Activated CD4-positive, alpha-beta T cell treated with anti-CD3 and anti-CD28 coated beads for 48 hours (primary cell): ENCODE measurements around the gene CRIP1.

Experiments used
- DNase-seq: peaks from one replicate; pipeline ENCODE4 v3.0.0-alpha.2; 2020

The CRIP1 gene, protein sequence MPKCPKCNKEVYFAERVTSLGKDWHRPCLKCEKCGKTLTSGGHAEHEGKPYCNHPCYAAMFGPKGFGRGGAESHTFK

DNA sequence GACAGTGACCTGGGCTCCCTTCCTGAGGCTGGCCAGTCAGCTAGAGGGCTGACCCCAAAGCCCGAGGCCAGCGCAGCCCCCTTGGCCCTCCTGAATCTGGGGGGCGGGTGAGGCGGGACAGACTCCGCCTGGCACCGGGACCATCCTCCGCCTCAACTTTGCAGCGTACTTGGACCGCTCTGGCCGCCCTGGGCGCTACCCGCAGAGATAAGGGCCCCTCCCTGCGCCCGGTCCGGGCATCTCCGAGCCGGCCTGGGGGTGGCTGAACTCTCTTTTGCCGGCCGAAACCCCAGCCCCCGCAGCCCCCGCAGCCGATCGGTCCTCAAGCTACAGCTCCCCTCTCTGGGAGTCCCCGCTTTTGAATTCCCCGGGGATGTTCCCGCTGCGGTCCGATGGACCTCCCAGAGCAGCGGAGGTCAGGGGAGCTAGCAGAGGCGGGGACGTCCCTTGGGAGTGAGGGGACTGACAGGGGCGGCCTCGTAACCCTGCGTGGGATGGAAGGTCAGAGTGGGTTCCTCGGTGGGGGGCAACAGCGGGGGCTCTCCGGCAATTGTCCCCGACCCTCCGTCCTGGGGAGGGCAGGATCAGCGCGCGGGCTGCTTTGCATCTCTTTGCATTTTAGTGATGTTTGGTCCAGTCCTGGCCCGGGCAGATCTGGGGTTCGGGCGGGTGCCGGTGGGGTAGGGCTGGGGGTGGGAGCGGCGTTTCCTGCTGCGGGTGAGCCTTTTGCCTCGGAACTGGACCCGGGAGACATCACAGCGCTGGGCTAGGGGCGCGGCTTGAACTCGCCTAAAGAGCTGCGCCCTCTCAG, at the start of gene CRIP1:
TSS of gene CRIP1 (plus strand) at position 724 of the 811 bp plus-strand sequence. CDS start 374 bp downstream, outside the sequence.
- DNase-seq = no peak

DNA sequence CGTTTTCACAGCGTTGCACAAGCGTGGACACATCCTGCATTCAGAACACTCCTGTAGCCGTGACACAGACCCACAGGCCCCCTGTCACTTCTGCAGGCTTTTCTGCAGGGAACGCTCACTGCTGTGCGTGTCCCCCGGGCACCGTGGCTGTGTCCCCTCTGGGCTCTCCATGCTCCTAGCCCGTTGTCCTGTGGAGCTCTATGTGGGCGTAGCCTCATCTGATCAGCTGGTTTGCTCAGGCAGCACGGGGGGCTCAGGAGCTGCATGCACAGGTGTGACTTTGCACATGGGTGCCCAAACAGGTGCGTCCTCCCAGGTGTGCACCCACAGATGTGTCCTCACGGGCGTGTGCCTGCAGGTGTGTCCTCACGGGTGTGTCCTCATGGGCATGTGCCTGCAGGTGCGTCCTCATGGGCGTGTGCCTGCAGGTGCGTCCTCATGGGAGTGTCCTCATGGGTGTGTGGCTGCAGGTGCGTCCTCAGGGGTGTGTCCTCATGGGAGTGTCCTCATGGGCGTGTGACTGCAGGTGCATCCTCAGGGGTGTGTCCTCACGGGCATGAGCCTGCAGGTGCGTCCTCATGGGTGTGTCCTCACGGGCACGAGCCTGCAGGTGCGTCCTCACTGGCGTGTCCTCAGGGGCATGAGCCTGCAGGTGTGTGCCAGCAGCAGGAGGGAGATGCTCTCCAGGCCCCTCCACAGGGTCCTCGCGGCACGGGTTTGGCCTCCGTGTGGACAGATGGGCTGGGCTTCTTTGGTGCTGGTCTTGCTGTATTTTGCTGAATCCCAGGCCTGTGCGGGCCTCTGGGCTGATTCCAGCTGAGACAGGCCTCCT, 49.6 kb upstream of the CRIP1 start:
- no peak for DNase-seq

DNA sequence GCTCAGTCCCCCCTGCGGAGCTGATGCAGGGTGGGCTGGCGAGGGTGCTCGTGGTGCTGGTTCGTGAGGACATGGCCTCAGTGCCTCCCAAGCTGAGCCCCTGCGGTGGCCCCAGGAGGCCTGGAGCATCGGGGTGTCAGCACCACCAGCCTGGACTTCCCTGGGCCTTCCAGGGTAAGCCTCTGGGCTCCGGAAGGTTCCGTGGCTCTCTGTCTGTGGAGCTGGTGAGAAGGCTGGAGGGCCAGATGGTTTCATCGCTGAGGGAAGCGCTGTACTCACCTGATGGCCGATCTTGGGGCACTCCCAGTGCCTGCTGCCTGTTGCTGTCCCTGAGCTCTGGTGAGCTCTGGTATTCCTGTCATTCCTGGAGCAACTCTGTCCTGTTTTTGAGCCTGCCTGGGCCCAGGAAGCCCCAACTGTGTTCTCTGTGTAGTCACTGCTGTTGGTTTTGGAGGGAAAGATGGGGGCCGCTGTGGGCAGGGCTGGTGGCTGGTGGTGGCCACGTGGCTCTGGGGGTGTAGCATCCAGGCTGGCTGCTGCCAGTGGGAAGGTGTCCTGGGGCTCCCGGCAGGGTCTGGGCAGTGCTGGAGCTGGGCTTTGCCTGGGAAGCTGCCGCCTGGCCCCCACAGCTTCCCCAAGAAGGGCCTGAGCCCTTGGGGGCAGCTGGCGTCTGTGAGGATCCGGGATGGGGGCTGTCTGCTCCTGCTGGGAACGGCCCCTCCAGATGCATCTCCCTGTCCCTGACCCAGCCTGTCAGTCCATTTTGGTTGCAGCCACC, 48.8 kb upstream of the CRIP1 start:
- no peak for DNase-seq

DNA sequence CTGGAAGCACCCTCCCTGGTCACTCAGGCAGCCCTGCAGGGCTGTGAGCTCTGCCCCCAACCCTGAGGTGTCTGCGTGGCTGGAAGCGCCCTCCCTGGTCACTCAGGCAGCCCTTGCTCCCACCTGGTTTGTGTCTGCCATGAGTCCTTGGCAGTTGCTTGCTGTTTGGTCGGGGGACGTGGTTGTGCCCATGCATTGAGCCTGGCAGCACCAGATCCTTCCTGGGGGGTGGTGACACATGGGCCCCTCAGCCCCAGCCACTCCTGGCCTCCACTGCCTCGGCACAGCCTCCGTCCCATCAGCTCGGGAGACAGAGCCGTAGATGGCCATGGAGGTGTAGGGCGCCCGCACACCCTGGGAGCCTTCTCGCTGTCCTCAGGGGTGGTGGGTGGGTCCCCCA, 47.5 kb upstream of the CRIP1 start:
- DNase-seq = no peak

DNA sequence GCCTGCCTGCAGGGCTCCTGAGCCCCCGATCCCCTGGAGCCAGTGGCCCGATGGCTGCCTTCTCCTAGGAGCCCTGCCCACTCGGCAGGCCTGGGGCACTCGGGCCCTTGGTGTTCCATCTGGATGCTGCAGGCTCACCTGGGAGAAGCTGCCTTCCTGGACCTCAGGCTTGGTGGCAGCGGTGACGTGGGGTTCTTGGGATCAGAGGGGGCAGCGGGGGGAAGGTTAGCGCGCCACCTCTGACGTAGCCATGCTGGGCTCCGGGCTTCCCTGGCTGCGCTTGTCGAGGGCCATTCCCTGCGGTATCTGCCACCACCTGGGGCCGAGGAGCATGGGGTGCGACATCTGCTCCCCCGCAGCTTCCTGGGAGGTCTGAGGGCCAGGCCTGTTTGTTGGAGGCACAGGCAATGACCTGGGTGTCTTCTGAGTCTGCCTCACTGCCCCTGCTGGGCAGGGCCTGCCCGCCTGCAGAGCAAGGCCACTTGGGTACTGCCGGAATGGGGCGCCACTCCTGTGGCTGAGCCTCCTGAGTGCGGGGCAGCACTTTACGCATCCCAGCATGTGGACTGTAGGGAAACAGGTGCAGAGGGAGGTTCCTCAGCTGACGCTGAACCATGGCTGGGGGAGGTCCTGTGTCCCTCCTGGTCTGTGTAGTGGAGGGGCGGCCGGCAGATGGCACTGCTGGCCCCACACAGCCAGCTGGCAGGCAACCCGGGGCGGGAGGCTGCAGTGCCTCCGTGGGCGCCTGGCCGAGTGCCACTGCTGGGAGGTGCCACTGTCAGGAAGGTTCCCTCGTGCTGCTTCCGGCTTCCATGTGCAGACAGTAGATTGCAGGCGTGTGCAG, 46.8 kb upstream of the CRIP1 start:
- no peak for DNase-seq

DNA sequence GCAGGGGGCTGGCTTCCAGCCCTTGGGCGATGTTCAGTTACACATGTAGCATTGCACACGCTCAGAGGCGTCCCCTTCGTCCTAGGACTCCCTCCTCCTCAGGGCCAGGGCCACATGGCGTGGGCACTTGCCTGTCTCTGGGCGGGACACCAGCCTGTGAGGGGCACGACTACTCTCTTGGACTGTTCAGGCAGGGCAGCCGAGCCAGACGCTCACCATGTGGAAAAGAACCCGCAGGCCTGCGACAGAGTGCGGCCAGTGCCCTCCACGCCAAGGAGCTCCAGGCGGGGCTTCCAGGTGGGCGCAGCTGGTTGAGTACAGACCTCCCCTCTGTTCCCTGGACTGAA, 46.2 kb upstream of the CRIP1 start:
- DNase-seq = no peak

DNA sequence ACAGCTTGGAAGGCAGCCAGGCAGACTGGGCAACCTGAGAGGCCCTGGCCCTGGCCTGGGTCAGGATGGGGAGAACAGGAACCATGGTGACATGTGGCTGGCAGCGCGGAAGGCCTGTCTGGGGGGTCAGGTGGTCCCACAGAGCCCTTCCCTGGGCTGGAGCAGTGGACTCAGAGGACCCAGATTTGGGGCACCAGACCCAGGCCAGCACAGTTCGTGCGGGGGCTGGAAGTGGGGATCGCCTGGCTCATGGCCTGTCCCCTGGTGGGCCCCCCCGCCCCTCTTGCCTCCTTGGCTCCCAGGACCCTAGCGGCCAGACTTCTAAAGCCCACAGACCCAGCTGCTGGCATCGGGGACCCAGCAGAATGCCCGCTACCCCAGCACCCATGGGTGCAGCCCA, 45.7 kb upstream of the CRIP1 start:
- DNase-seq = no peak

DNA sequence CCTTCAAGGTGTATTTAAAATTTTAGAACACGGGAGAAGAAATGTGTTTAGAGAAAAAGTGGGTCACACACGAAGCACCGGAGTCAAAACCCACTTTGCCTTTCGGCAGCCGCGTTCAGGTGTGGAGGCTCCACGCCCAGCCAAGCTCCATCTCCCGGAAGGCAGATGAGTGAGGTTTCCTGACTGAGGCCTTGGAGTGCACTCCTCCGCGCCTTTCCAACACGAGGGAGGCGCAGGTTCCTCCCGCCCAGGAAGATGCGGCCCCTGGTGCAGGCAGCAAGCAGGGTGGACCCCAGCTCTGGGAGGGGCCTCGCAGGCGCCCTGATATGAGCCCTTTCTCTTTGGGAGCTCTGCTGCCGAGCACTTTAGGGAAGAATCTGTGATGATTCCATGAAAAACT, 44.6 kb upstream of the CRIP1 start:
- no peak for DNase-seq

DNA sequence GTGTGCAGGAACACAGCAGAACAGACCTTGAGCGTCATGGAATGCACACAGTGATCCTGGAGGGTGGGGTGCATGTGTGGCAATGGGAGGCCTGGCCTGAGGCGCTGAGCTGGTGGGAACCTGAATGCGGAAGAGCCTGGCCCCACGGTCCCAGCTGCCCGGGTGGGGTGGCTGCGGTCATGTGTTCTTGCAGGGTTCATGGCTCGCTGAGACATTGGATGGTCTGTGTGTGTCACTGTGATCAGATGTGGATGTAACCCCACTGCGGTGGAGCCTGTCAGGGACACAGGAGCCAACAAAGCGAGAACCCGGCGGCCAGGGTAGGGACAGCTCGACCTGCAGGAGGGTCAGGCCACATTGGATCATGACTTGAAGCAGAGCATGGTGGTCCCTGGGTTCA, 43.9 kb upstream of the CRIP1 start:
- DNase-seq = no peak

DNA sequence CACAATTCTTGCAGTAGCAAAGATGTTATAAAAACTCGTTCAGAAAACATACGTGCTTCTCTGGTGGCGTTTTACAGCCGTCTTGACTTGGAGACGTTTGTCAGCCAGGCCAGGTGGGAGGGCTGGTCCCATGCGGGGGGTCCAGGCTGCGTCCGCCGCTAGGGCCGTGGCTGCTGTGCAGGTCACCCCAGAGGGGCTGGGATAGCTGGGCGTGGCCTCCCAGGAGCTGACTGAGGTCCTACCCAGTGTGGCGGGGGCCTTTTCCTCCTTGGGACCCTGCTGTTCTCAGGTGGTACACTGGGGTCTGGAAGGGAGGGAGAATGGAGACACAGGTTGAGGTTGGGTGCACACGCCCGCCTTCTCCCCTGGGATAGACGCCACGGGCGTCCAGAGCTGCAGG, 41.8 kb upstream of the CRIP1 start:
- no peak for DNase-seq

DNA sequence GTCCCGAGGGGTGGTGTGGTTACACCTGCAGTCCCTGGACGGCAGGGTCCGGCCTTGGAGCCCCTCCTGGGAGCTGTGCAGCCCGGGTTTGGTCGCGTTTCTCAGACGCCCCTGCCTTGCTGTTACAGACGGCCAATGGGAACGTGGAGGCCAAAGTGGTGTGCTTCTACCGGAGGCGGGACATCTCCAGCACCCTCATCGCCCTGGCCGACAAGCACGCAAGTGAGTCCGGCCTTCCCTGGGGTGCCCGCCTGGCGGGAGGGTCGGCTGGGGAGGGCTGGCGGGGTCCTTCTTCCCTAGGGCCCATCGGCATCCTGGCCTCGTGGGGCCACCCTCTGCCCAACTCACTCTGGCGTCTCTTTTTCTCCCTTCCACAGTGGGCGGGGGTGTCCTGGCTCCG, 41.4 kb upstream of the CRIP1 start:
- no peak for DNase-seq

DNA sequence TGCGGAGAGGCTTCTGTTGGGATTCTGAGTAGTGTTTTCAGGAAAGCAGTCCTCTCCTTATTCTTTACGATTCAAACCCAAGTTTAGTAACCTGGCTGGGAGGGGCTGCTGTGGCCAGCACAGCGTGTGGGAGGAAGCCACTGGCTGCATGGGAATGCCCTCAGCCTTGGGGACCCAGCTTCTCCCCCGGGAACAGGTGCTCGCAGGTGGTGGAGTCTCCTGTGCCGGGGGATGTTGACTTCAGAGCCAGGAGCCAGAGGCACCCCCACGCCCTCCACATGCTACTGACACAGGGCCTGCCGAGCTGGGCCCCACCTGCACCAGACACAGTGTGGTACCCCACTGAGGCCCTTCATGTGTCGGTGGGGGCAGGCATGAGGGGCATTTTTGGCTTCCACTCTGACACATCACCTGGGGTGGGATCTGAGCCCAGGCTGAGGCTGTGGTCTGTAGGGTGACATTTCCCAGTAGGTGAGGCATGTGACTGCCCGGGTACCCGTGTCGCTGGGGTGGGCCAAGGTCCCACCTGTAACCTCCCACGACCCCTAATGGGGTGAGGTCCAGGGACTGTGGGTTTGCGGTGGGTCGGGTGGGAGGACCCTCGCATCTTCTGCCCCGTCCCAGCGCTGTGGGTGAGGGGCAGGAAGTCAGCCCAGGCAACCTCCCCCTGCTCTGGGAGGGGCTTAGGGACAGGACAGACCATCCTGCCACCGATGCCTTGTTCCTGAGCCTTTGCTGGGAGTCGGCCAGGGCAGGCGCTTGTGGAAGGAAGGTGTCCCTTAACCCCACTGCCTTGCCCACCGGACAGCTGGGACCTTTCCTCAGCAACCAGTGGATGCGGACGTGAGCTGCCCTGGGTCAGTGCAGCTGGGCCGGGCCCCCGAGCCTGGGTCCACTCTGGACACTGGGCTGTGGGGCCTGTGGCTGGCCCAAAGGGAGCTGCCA, 40.5 kb upstream of the CRIP1 start:
- DNase-seq = no peak

DNA sequence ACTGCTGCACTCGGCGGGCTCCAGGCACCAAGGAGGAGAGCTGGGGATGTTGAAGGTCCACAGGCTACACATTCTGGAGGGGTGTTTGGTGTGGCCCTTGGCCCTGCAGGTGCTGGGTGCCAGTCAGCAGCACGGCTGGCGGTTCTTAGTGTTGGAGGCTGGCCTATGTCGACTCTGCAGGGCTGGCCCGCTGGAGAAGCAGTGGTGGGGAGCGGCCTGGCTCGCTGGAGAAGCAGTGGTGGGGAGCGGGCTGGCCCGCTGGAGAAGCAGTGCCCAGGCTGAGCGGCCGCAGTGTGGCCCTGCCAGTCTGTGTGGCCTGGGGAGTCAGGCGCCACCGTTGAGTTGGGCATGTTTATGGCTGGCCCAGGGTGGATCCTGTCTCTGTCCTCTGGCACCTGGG, 39.7 kb upstream of the CRIP1 start:
- DNase-seq = no peak

DNA sequence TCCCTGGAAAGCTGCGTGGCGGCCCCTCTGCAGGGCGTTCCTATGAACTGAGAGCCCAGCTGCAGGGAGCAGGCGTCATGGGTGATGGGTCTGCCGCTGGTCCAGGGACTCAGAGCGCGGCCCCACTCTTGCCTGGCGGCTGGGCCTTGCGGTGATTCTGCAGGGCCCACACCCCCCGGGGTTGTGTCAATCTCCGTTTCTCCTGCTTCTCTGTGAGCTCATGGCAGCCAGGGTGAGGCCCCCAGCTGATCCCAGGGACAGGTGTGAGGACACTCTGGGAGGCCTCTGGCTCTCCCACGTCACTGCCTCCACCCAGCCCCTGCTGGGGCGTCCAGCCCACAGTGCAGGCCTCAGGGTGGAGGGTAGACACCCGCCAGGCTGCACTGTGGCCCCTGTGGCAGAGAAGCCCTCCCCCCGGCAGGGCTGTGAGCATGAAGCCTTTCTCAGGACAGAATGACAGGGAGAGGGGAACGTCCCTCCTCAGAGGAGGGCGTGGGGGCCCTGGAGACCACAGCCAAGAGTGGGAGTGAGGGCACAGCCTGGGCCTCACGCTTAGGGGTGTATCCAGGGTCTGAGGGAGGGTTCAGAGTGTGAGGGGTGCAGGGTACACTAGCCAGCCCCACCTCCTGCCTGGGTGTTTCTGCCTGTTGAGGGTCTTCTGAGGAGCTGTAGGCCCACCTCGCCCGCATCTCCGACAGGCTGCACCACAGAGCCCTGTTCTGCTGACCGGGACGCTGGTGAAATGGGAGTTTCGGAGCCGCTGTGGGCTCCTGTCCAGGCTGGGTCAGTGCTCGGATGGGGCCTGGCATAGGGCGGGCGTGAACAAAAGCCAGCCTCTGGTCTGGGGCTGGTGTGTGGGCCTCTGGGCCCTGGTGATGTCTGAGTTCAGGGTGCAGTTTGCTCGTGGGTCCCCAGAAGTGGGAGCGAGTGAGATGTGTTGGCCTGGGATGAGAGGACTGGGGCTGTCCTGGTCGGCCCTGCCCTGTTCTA, 38.7 kb upstream of the CRIP1 start:
- no peak for DNase-seq

DNA sequence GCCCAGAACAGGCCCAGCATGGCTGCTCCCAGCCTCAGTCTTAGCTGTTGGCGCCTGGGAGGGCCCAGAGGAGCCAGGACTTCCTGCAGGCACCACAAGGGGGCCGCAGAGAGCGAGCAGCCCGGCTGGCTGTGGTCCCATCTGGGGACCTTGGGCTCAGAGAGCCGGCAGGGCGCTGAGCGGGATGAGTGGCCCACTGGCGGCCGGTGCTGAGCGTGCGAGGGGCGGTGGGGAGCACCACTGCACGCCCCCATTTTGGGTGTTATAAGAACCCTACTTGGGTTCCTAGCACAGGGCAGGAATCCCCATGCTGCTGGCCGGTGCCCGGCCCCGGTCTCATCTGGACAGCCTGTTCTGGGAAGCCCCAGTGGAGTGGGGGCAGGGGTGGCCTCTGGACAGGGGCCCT, 38.0 kb upstream of the CRIP1 start:
- peak; percentile 72 for DNase-seq

DNA sequence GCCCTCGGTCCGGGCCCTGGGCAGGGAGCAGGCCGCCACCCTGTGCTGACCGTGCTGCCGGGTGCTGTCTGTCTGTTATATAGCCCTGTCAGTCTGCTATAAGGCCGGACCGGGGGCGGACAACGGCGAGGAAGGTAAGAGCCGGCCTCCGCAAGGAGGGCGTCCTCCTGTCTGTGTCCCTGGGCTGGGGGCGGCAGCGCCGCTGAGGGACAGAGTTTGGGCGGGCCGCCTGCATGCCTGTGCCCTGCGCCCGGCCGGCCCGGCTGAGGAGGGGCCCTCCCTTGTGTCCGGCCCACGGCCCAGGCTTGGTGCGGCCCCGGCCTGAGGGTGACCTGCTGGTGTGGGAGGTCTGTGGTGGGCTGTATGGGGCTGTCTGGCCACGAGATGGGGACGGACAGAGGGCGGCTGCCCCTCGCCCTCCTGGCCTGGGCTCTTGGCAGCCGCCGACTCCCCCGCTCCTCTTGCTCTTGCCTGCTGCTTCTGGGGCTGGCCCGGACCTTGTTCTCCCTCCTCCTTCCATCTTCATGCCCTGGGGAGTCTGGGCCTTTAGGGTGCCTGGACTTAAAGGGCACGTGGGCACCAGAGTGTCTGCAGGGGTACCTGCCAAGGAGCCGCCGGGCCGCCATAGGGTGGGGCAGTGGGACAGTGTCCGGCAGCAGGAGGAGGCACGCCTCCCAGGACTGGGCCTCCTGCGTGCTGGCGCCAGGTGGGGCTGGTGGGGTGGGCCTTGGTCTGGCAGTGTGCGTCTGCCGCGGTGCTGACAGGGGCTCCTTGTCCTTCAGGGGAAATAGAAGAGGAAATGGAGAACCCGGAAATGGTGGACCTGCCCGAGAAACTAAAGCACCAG, 37.2 kb upstream of the CRIP1 start:
- no peak for DNase-seq

DNA sequence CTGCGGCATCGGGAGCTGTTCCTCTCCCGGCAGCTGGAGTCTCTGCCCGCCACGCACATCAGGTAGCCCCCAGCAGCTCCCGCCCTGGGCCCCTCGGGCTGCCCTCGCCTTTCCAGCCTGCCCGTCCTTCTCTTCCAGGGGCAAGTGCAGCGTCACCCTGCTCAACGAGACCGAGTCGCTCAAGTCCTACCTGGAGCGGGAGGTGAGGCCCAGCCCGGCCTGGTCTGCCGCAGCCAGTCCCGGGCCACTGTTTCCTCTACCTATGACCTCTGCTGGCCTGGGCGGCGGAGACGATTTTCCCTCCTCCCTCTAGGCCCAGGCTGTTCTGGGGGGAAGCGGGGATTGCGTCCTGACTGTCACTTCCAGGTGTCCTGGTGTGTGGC, 36.6 kb upstream of the CRIP1 start:
- no peak for DNase-seq

DNA sequence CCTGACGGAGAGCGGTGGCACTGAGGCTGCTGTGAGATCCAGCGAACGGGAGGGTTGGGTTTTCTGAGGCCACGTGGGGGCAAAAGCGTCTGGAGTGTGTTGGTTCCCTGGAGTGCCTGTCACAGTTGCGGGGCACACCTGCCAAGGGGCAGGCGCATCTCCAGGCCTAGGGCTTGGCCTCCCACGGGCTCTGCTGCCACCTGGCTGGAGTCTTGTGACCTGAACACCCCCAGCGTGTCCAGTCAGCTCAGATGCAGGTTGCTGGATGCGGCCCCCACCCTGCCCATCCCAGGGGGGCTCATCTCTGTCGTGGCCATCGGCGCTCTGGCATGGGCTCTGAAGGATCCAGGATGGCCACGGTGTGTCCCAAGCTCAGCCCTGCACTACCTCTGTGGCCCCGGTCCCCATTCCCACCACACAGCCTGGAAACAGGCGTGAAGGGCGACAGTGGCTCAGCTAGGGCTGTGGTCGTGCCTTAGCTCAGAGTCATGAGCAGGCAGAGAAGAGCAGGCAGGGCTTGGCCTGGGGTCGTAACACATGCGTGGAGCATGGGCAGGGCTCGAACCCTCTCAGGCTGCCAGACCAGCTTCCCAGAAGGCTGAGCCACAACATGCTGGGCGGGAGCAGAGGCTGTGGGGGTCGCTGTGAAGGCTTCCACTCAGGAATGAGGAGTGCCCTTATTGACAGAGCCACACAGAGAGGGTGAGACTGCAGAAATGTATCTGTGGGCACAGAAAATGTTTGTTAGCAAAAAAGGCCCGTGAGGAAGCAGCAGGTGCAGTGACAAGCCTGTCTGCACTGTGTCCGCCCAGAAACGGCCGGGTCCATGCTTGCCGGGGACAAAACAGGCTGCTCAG, 35.6 kb upstream of the CRIP1 start:
- no peak for DNase-seq
